Epithelial cell of esophagus (primary cell): Measurements from ENCODE around the gene GFER.
"Not testable (repeated sequence)": the region's sequence is repeated elsewhere in the genome, so short reads cannot be mapped to it uniquely, and the experiment has no call there.

Source experiments
- DNase-seq: peaks from one replicate; pipeline ENCODE4 v3.0.0; 2010; ENCODE audit warnings: low read depth
- H3K4me3 ChIP-seq: 2 replicates; pipeline ENCODE4 v1.5.1; 2011; ENCODE audit warnings: mild to moderate bottlenecking, low read length, control low read depth
- TF ChIP-seq, protein P1 (sequence below): IDR thresholded peaks from 2 replicates; pipeline ENCODE4 v1.5.1; 2011; ENCODE audit warnings: low read depth, mild to moderate bottlenecking, low read length, control low read depth, inconsistent platforms; ENCODE audit not compliant: insufficient read depth; ENCODE audit errors: missing control alignments

The GFER gene

GRCh38 chr16:1946495-1947368 is 37.3 kb upstream of the GFER start:
- H3K4me3 ChIP-seq, result no peak overlapping the region
- TF ChIP-seq, protein P1, sequence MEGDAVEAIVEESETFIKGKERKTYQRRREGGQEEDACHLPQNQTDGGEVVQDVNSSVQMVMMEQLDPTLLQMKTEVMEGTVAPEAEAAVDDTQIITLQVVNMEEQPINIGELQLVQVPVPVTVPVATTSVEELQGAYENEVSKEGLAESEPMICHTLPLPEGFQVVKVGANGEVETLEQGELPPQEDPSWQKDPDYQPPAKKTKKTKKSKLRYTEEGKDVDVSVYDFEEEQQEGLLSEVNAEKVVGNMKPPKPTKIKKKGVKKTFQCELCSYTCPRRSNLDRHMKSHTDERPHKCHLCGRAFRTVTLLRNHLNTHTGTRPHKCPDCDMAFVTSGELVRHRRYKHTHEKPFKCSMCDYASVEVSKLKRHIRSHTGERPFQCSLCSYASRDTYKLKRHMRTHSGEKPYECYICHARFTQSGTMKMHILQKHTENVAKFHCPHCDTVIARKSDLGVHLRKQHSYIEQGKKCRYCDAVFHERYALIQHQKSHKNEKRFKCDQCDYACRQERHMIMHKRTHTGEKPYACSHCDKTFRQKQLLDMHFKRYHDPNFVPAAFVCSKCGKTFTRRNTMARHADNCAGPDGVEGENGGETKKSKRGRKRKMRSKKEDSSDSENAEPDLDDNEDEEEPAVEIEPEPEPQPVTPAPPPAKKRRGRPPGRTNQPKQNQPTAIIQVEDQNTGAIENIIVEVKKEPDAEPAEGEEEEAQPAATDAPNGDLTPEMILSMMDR, result no peak
- DNase-seq, result no peak

DNA sequence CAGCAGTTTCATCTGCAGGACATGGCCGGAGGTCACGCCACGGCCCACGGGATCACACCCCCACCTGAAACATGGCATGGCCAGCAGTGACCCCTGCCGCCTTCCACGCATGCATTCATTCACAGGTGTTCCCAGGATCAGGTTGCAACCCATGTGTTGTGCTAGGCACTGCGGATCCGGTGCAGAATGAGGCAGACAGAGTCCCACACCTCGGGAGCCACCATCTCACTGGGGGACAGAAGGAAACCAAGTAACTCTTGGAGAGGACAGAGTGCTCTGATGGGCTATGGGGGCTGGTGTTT is 36.7 kb upstream of the GFER start:
- TF ChIP-seq, protein P1, result no peak
- H3K4me3 ChIP-seq, result no peak overlapping the region
- DNase-seq, result no peak

DNA sequence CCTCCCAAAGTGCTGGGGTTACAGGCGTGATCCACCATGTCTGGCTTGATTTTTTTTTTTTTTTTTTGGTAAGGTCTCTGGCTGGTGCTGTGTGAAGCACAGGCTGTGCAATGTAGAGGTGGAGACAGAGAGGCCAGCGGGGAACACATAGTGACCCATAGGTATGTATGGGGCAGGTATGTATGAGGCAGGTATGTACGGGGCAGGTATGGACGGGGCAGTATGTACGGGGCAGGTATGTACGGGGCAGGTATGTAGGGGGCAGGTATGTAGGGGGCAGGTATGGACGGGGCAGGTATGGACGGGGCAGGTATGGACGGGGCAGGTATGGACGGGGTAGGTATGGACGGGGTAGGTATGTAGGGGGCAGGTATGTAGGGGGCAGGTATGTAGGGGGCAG is 34.5 kb upstream of the GFER start:
- H3K4me3 ChIP-seq, result no peak overlapping the region
- DNase-seq, result peak; percentile 71
- TF ChIP-seq, protein P1, result no peak

DNA sequence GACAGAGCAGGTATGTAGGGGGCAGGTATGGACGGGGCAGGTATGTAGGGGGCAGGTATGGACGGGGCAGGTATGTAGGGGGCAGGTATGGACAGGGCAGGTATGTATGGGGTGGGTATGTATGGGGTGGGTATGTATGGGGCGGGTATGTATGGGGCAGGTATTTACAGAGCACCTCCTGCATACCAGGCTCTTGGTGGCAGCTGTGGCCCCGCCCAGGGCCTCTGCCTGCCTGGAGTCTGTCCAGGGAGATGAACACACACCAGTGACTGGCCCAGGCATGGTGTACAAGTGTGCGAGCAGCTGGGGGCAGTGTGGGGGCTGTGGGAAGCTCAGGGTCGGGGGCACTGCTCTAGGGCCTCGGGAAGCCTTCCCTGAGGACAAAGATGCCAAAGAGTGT is 33.9 kb upstream of the GFER start:
- no peak overlapping the region for H3K4me3 ChIP-seq
- TF ChIP-seq, protein P1, result peak; percentile 16
- peak; percentile 94 for DNase-seq

GRCh38 chr16:1950559-1950958 is 33.4 kb upstream of the GFER start:
- TF ChIP-seq, protein P1, result no peak
- no peak overlapping the region for H3K4me3 ChIP-seq
- DNase-seq, result no peak

DNA sequence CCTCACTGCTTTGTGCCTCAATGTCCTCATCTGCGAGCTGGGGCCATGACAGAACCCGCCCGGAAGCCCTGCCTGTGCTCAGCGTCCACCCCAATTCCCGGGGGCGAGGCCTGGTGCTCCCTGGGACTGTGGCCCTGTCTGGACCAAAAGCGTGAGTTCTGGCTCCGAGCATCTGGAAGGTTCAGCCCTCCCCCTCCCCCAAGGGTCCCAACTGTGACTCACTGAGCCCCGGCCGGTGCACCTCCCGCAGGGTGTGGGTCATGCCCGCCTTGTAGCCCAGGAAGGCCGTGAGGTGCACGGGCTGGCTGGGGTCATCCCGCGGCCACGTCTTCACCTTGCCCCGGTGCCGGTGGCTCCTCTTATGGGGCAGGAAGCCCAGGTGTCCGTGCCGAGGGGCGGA is 30.3 kb upstream of the GFER start:
- DNase-seq, result no peak
- H3K4me3 ChIP-seq, result no peak overlapping the region
- TF ChIP-seq, protein P1, result no peak

- not testable (repeated sequence) for DNase-seq
Observed at GRCh38 chr16:1957434-1958142, 26.4 kb upstream of the GFER start.

GRCh38 chr16:1958143-1958491 is 25.9 kb upstream of the GFER start:
- not testable (repeated sequence) for DNase-seq, H3K4me3 ChIP-seq

More at GRCh38 chr16:1957434-1958142, 26.4 kb upstream of the GFER start:
- H3K4me3 ChIP-seq, result not testable (repeated sequence)
